ENCODE results near the gene SGCB. TPM values are rescaled to one million over a fixed set of nuclear protein-coding genes. Genes with fewer than 3 reads are reported as not detected.

Gene SGCB
- 39.6 and 49.5 TPM in 2 replicates for total RNA-seq

GRCh38 chr4:52038103-52038912, at the start of gene SGCB:
Gene SGCB (minus strand): TSS chr4:52038299. CDS start chr4:52038259, 40 bp downstream.

GRCh38 chr4:52051213-52051614, 13.1 kb upstream of the SGCB start, which contains the start of gene SPATA18:
Gene SPATA18 (plus strand): TSS chr4:52051304. CDS start chr4:52051705, 401 bp downstream.

GRCh38 chr4:52019936-52020657, 18.0 kb downstream of the SGCB start, which contains the start of gene LRRC66:
Gene LRRC66 (minus strand): TSS chr4:52020363. CDS start chr4:52017613, 2,750 bp downstream.

Other genes with a start within 250 kb of the SGCB start
- 41.0 and 45.8 TPM in 2 replicates for gene DCUN1D4, start 195.1 kb downstream of the SGCB start, total RNA-seq
- 0.53 and 0.56 TPM in 2 replicates for gene LRRC66, start 17.9 kb downstream of the SGCB start, total RNA-seq
- 7.5 and 10.1 TPM in 2 replicates for gene SPATA18, start 13.0 kb upstream of the SGCB start, total RNA-seq